K562 (cell line): Measurements from ENCODE around the gene SORCS1.

ENCODE experiments used
- CBX2 ChIP-seq: fragments of 200-600 bp; sonication (generic); IDR thresholded peaks from one replicate; pipeline ENCODE4 v1.6.1; 2012; ENCODE audit warnings: mild to moderate bottlenecking, low read length, inconsistent platforms; ENCODE audit not compliant: insufficient read depth, poor library complexity, severe bottlenecking
- DLX4 ChIP-seq: fragments of 250-450 bp; sonication (Bioruptor Pico); IDR thresholded peaks from 2 replicates; pipeline ENCODE4 v1.6.1; 2021; ENCODE audit warnings: mild to moderate bottlenecking
- EP300 ChIP-seq: IDR thresholded peaks from 2 replicates; pipeline ENCODE4 v1.6.1; 2012; ENCODE audit warnings: low read length, improper control_type of control experiment
- GTF2F1 ChIP-seq: IDR thresholded peaks from 2 replicates; pipeline ENCODE4 v1.6.1; 2011; ENCODE audit warnings: low read depth, low read length, improper control_type of control experiment
- HNRNPL ChIP-seq: fragments of 200-400 bp; formaldehyde crosslinking; IDR thresholded peaks from 2 replicates; pipeline ENCODE4 v1.6.1; 2017; ENCODE audit warnings: low read depth, mild to moderate bottlenecking, low read length
- JUN ChIP-seq, 2 experiments: sonication (generic) in 1 of 2; formaldehyde crosslinking in 1 of 2; IDR thresholded peaks; 2 replicates each; pipeline versions ENCODE4 v1.6.1 to v1.8.0; 2012 to 2022; ENCODE audit warnings: borderline replicate concordance in 2 of 2, mild to moderate bottlenecking in 2 of 2, improper control_type of control experiment in 1 of 2, low read depth in 1 of 2, low read length in 1 of 2, missing genetic modification reagents in 1 of 2
- LARP7 ChIP-seq: fragments of 450-650 bp; IDR thresholded peaks from 2 replicates; pipeline ENCODE4 v1.6.1; 2016
- NFRKB ChIP-seq: fragments of 450-650 bp; IDR thresholded peaks from 2 replicates; pipeline ENCODE4 v1.6.1; 2016; ENCODE audit warnings: low read depth
- POLR2AphosphoS5 ChIP-seq: IDR thresholded peaks from 2 replicates; pipeline ENCODE4 v1.6.1; 2011; ENCODE audit warnings: mild to moderate bottlenecking, low read depth, low read length, moderate library complexity; ENCODE audit not compliant: control insufficient read depth, insufficient read depth
- RAD21 ChIP-seq, 2 experiments: fragments of 250-450 bp in 1 of 2; fragments of 450-650 bp in 1 of 2; sonication (Bioruptor Pico) in 1 of 2; formaldehyde crosslinking in 1 of 2; IDR thresholded peaks in 1 of 2; conservative IDR thresholded peaks in 1 of 2; 2 replicates each; pipeline versions ENCODE4 v1.4.0 to v1.8.0; 2020 to 2022; ENCODE audit warnings: mild to moderate bottlenecking in 2 of 2, moderate library complexity in 1 of 2
- TFE3 ChIP-seq: fragments of 450-650 bp; formaldehyde crosslinking; IDR thresholded peaks from 2 replicates; pipeline ENCODE4 v1.4.0; 2020; ENCODE audit warnings: mild to moderate bottlenecking, mixed read lengths
- YBX1 ChIP-seq: fragments of 450-650 bp; IDR thresholded peaks from 2 replicates; pipeline ENCODE4 v1.7.1; 2016; ENCODE audit warnings: mild to moderate bottlenecking

DNA sequence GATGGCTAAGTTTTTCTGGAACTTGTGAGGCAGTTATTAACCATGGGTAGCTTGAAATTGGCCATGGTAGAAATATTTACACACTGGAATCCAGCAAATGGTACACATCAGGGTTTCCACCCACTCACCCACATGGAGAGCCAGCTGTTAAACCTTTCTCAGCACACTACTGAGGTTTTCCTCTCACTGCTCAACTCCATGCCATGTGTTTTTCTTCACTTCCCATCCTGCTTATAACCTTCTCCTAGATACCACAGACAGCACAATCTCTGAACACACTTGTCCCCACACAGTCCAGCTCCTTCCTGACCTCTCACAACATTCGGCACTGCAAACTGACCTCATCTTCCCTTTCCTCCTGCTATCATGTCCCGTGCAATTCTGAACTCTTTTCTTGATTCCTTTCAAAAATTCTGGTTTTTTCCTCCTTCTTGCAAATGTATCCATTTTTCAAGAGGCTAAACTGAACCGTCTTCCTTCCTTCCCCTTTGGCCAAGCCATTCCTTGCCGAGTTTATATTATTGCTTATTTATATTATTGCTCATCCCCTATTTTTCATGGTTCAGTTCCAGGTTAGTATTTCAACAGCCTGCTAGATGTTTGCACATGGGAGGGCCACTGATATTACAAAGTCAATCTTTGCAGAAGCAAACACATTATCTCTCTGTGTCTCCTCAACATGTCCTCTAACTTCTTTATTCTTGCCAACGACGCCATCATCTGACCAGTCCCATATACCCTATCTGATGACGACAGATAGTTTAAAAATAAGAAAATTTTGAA lies 606.4 kb downstream of the SORCS1 start:
- TF ChIP-seq HNRNPL, result no peak
- no peak for TF ChIP-seq GTF2F1
- TF ChIP-seq DLX4 (CRISPR knock-in tag), result no peak
- no peak for TF ChIP-seq LARP7
- no peak for TF ChIP-seq TFE3 (CRISPR knock-in tag)
- TF ChIP-seq YBX1, result no peak
- no peak for TF ChIP-seq EP300
- TF ChIP-seq NFRKB, result no peak
- TF ChIP-seq POLR2AphosphoS5, result no peak
- no peak for TF ChIP-seq JUN (IDR thresholded peaks at IDR 0.05; ENCODE audit: borderline replicate concordance, low read depth, low read length)
- TF ChIP-seq JUN (CRISPR knock-in tag; IDR thresholded peaks at IDR 0.05; ENCODE audit: borderline replicate concordance), result no peak
- no peak for TF ChIP-seq RAD21 (CRISPR knock-in tag; conservative IDR thresholded peaks at IDR 0.05 in 1 of 2, IDR thresholded peaks at IDR 0.05 in 1 of 2)
- no peak for TF ChIP-seq CBX2
